ENCODE results near the gene TTC17.
"Not testable (repeated sequence)": the region's sequence is repeated elsewhere in the genome, so short reads cannot be mapped to it uniquely, and the experiment has no call there.

The TTC17 gene, protein sequence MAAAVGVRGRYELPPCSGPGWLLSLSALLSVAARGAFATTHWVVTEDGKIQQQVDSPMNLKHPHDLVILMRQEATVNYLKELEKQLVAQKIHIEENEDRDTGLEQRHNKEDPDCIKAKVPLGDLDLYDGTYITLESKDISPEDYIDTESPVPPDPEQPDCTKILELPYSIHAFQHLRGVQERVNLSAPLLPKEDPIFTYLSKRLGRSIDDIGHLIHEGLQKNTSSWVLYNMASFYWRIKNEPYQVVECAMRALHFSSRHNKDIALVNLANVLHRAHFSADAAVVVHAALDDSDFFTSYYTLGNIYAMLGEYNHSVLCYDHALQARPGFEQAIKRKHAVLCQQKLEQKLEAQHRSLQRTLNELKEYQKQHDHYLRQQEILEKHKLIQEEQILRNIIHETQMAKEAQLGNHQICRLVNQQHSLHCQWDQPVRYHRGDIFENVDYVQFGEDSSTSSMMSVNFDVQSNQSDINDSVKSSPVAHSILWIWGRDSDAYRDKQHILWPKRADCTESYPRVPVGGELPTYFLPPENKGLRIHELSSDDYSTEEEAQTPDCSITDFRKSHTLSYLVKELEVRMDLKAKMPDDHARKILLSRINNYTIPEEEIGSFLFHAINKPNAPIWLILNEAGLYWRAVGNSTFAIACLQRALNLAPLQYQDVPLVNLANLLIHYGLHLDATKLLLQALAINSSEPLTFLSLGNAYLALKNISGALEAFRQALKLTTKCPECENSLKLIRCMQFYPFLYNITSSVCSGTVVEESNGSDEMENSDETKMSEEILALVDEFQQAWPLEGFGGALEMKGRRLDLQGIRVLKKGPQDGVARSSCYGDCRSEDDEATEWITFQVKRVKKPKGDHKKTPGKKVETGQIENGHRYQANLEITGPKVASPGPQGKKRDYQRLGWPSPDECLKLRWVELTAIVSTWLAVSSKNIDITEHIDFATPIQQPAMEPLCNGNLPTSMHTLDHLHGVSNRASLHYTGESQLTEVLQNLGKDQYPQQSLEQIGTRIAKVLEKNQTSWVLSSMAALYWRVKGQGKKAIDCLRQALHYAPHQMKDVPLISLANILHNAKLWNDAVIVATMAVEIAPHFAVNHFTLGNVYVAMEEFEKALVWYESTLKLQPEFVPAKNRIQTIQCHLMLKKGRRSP

GRCh38 chr11:43358801-43359421 is at the start of gene TTC17:
TSS of gene TTC17 (plus strand) at chr11:43358920. CDS start at chr11:43358955, 35 bp downstream.
- peak; percentile 77 for DNase-seq (ENCODE audit: low read depth)

GRCh38 chr11:43311791-43312607 is 46.7 kb upstream of the TTC17 start, which contains the start of gene API5:
TSS of gene API5 (plus strand) at chr11:43311996. CDS start at chr11:43312128, 132 bp downstream.
- DNase-seq (ENCODE audit: low read depth), result peak; percentile 79

- DNase-seq (ENCODE audit: low read depth), result no peak
Measured at GRCh38 chr11:43315966-43316365, 42.8 kb upstream of the TTC17 start.

DNA sequence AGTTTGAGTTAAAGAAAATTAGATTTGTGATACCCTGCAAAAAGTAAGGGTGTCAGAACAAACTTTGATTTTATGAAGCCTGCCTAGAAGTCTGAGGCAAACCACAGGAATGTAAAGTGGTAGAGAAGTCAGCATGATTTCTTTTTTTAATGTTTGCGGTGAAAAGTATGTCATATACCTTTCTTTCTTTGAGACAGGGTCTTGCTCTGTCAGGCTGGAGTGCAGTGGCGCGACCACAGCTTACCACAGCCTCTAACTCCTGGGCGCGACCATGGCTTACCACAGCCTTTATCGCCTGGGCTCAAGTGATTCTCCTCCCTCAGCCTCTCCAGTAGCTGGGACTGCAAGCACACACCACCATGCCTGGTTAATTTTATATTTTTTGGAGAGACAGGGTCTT is 42.3 kb upstream of the TTC17 start:
- DNase-seq (ENCODE audit: low read depth), result no peak

DNA sequence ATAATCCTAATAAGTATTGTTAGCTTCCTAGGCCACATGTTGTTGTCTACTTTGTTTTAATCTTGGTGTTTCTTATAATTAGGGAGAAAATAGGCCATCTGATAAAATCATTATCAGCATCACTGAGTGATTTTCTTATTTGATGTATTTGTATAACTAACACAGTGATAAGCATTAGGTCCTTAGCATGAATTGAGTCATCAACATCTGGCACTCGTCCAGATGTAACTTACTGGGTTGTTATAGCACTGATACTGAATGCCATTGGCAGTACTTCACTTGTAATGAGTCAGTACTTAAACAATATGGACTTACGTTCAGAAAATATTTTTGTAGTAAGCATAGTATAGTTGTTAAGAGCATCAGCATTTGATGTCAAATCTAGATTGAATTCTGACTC is 30.7 kb upstream of the TTC17 start:
- peak; percentile 36 for DNase-seq (ENCODE audit: low read depth)

DNA sequence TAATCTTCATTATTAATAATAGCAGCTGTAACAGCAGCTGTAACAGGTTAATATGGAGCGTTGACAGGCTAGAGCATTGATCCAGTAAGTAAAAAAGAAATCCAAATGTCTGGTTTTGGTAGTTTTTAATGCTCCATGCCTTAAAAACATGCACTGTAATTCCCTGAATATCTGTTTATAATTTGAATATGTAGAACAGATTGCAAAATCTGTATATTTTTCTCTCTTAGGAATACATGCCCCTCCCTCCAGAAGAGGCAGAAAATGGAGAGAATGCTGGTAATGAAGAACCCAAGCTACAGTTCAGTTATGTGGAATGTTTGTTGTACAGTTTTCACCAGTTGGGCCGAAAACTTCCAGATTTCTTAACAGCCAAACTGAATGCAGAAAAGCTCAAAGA is 30.2 kb upstream of the TTC17 start:
- DNase-seq (ENCODE audit: low read depth), result no peak

DNA sequence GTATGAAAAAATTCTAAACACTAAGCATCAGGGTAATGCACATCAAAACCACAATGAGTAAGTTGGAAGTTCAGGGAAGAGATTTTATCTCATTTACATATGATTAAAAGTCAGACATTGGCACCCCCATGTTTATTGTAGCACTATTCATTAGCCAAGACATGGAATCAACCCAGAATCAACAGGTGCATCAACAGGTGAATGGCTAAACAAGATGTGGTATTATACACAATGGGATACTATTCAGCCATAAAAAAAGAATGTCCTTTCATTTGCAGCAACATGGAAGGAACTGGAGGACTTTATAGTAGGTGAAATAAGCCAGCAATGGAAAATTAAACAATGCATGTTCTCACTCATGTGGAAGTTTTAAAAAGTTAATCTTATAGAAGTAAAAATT is 17.6 kb upstream of the TTC17 start:
- no peak for DNase-seq (ENCODE audit: low read depth)

GRCh38 chr11:43351426-43351825 is 7.3 kb upstream of the TTC17 start:
- not testable (repeated sequence) for DNase-seq (ENCODE audit: low read depth)

DNA sequence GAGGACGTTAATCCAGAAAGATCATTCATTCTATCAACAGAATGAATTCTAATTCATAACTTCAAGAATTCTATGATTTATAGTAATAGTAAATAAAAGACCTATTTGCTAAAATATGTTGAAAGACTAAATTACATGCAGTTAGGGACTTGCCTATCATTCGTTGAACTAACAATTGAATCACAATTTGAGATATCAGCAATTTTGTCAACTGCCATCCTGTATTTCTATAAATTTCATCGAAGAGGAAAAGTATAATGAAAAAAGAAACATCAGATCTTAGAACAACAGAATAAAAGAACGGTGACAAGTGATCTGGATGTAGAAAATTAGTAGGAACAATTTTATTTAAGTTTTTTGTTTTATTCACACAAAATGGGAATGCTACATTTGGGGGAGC is 4.4 kb upstream of the TTC17 start:
- DNase-seq (ENCODE audit: low read depth), result no peak

DNA sequence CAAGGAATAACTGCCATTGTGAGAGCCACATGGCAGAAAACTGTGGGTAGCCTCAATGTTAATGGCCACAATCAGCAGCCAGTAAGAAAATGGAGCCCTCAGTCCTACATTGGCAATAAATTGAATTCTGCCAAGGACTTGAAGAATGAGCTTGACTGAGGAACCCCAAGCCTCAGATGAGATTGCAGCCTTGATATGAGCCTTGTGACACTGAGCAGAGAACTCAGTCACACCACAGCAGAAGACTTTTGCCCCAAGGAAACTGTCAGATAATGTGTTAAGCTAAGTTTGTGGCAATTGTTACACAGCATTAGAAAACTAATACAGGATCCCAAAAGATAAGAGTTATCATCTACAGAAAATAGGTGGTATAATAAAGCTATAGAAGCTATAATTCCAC is 2.4 kb upstream of the TTC17 start:
- no peak for DNase-seq (ENCODE audit: low read depth)

DNA sequence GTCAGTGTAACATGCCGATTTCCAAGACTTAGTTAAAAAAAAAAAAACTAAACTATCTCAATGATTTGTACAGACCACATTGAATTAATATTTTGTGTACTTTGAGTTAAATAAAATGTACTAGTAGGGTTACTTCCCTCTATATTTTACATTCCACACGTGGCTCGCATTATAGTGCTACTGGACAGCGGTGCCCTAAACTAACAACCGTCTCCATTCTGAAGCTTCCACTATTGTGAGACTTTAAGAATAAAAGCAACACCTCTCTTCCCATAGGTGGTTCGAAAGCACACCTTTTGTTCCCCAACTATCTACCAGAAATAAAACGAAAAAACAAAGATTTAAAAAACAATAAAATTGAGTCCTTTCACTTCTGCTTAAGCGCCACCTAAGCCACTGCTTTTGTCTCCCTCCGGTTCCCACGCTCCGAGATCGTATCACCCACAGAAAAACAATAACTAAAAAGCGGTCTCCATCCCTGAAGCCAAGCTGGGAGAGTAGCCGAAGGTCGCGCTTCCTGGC is 380 bp upstream of the TTC17 start:
- no peak for DNase-seq (ENCODE audit: low read depth)

DNA sequence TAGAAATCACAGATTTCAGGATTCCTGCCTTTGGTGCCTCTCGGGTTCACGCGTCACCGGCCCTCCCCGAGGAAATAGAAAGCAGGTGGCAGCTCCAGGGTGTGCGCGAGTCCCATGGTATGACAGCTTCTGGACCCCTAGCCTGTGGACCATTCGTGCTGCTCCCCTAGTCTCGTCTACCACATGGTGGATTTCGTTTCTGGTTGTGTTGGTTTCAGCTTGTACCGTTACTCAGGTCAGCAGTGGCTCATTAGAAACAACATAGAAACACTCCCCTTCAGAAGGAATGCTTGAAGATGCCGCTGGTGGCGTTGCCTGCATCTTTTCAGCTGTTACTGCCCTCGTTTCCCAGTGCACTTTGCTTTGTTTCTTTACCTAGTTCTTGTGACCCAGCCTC is 700 bp downstream of the TTC17 start:
- DNase-seq (ENCODE audit: low read depth), result no peak

- DNase-seq (ENCODE audit: low read depth), result no peak
Measured at GRCh38 chr11:43360361-43361032, 1.8 kb downstream of the TTC17 start.

GRCh38 chr11:43366677-43367076 is 8.0 kb downstream of the TTC17 start:
- no peak for DNase-seq (ENCODE audit: low read depth)

- no peak for DNase-seq (ENCODE audit: low read depth)
Measured at GRCh38 chr11:43367382-43368178, 8.9 kb downstream of the TTC17 start.

- DNase-seq (ENCODE audit: low read depth), result no peak
Measured at GRCh38 chr11:43376065-43376464, 17.3 kb downstream of the TTC17 start.

DNA sequence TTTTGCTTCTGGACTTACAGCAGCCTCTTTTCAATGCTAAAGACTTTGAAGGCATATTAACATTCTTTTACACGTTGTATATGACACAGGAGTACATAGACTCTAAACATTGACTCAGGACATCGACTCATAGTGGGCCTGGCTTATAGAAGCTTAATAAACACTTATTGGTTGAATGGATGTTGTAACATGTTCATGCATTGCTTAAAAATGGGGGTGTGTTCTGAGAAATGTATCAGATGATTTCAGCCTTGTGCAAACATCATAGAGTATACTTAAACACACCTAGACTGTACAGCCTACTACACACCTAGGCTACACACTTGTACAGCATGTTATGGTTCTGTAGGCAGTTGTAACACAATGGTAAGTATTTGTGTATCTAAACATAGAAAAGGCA is 17.9 kb downstream of the TTC17 start:
- peak; percentile 24 for DNase-seq (ENCODE audit: low read depth)

GRCh38 chr11:43377389-43377788 is 18.7 kb downstream of the TTC17 start:
- no peak for DNase-seq (ENCODE audit: low read depth)

GRCh38 chr11:43378897-43379296 is 20.2 kb downstream of the TTC17 start:
- DNase-seq (ENCODE audit: low read depth), result no peak

All from GM04504 (cell line).